SH-SY5Y (cell line): ENCODE data around the gene PLCD1.

Source experiments
- GATA2 ChIP-seq: IDR thresholded peaks from 2 replicates; pipeline ENCODE4 v1.6.1; 2011; ENCODE audit warnings: mild to moderate bottlenecking, low read depth, low read length
- GATA3 ChIP-seq: IDR thresholded peaks from 2 replicates; pipeline ENCODE4 v1.6.1; 2011; ENCODE audit warnings: low read depth, mild to moderate bottlenecking, low read length, moderate library complexity

DNA sequence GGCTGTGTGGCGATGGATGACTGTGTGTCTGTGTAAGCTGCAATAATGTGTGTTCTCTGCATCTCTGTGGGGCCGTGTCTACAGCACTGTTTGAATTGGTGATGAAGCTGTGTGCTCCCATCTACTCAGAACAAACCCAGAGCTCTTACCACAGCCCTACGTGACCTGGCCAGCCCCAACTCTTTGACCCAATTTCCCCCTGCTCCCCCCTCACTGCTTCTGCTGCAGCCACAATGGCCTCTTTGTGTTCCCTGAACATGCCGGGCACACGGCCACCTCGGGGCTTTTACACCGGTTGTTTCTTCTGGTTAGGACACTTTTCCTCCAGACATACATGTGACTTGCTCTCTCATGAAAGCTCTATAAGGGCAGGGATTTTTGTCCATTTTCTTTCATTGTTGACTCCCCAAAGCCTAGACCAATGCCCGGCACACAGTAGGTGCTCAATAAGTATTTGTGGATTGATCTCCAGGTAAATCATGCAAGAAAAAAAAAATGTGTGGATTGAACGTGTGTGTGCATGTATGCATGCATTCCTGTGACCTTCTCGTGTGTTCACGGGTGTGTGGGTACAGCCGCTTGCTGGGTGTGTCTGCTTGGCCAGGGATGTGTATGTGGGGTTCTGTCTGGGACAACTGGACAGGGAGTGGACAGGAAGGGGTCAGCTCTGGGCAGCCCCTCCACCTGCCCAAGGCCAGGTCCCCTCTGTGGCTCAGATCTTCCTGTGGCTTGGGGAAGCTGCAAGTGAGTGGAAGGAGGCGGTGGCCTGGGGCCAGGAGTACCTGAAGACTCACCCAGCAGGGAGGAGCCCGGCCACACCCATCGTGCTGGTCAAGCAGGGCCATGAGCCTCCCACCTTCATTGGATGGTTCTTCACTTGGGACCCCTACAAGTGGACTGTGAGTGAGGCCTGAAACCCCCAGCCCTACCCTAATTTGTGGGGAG, 24.1 kb downstream of the PLCD1 start:
- TF ChIP-seq GATA2 (no peak), GATA3 (no peak)
